GM12875 (cell line): ENCODE measurements around the gene UBE2A.

ENCODE experiments used
- H3K4me3 ChIP-seq: one replicate; pipeline ENCODE4 v1.5.1; 2011; ENCODE audit warnings: low read depth, low read length, control low read depth
- CTCF ChIP-seq: IDR thresholded peaks from 2 replicates; pipeline ENCODE4 v1.5.1; 2011; ENCODE audit warnings: low read depth, mild to moderate bottlenecking, control low read depth, inconsistent platforms, low read length, moderate library complexity, borderline replicate concordance; ENCODE audit not compliant: insufficient read depth

UBE2A gene

GRCh38 chrX:119614776-119615175 is 40.4 kb downstream of the UBE2A start:
- H3K4me3 ChIP-seq, result no peak overlapping the region
- TF ChIP-seq CTCF, result no peak

GRCh38 chrX:119617517-119618164 is 43.3 kb downstream of the UBE2A start:
- no peak for TF ChIP-seq CTCF
- H3K4me3 ChIP-seq, result no peak overlapping the region

GRCh38 chrX:119618439-119618838 is 44.1 kb downstream of the UBE2A start:
- no peak for TF ChIP-seq CTCF
- H3K4me3 ChIP-seq, result no peak overlapping the region

GRCh38 chrX:119622356-119623232 is 48.2 kb downstream of the UBE2A start:
- TF ChIP-seq CTCF, result no peak
- no peak overlapping the region for H3K4me3 ChIP-seq

GRCh38 chrX:119624417-119624816 is 50.1 kb downstream of the UBE2A start:
- no peak for TF ChIP-seq CTCF
- H3K4me3 ChIP-seq, result no peak overlapping the region

GRCh38 chrX:119624951-119625668 is 50.7 kb downstream of the UBE2A start:
- H3K4me3 ChIP-seq, result no peak overlapping the region
- TF ChIP-seq CTCF, result no peak
